ENCODE data around the gene TRAP1. TPM values are rescaled to one million over a fixed set of nuclear protein-coding genes. Genes with fewer than 3 reads are reported as not detected.

Gene TRAP1
- total and polyA plus RNA-seq, 2 experiments from 2014 or later = 62.3 to 80.5 TPM

DNA sequence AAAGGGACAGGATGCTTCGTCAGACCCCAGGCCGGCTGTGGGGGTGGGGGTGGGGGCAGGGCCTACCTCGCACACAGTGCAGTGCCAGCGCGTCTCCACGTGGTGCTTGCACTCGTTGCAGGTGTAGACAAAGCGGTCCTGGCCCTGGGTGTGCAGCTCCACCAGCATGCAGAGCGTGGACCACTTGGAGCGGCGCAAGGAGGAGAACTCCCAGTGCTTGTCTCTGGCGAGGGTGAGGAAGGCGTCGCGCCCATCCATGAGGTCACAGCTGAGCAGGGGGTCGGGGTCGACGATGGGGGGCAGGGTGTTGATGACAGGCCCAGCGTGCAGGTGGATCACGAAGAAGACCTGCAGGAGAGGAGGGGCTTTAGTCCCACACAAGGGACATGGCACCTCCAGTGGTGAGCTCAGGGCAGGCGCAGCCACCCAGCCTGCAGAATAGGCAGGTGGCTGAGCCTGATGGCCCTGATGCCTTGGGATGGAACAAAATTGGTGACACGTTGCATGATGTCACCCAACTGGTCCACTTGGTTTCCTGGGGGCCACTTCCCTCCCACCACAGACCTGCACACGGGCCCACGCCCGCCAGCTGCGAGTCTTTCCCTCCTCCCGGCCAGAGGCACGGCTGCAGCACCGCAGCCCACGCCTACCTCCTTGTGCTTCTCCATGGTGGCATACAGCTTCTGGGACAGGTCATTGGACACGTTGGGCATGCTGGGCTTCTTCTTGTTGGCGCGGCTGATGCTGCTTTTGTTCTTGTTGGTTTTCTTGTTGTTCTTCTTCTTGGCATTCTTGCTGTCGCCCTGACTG lies 14.0 kb upstream of the TRAP1 start:
- Histone ChIP-seq H3K9me3 (ENCODE audit: low read depth) (no peaks in the 10 kb centered on the region), H3K4me1 (ENCODE audit: insufficient read depth) (no peaks in the 10 kb centered on the region), H3K4me3 (no peak overlapping the region), H3K27me3 (no peaks in the 10 kb centered on the region), H2AFZ (no peak overlapping the region), H3K79me2 (peaks cover 6% of the 10 kb centered on the region), H4K20me1 (ENCODE audit: insufficient read depth, poor library complexity, severe bottlenecking) (peaks cover 8% of the 10 kb centered on the region), H3K9me2 (replicated peaks; ENCODE audit: insufficient read depth) (no peaks in the 10 kb centered on the region), H3K27ac (no peak overlapping the region), H3K36me3 (replicated peaks; ENCODE audit: insufficient read depth, low read depth) (no peaks in the 10 kb centered on the region), H3K4me2 (no peak overlapping the region)
- DNase-seq (ENCODE audit: low spot score) = no peak
- TF ChIP-seq, protein P1, sequence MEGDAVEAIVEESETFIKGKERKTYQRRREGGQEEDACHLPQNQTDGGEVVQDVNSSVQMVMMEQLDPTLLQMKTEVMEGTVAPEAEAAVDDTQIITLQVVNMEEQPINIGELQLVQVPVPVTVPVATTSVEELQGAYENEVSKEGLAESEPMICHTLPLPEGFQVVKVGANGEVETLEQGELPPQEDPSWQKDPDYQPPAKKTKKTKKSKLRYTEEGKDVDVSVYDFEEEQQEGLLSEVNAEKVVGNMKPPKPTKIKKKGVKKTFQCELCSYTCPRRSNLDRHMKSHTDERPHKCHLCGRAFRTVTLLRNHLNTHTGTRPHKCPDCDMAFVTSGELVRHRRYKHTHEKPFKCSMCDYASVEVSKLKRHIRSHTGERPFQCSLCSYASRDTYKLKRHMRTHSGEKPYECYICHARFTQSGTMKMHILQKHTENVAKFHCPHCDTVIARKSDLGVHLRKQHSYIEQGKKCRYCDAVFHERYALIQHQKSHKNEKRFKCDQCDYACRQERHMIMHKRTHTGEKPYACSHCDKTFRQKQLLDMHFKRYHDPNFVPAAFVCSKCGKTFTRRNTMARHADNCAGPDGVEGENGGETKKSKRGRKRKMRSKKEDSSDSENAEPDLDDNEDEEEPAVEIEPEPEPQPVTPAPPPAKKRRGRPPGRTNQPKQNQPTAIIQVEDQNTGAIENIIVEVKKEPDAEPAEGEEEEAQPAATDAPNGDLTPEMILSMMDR (IDR thresholded peaks at IDR 0.05; ENCODE audit: poor library complexity) = no peak
- WGBS (ENCODE audit: low lambda C conversion rate, missing lambda C conversion rate) = 96% methylated on average over 26 of the region's 34 CpGs

DNA sequence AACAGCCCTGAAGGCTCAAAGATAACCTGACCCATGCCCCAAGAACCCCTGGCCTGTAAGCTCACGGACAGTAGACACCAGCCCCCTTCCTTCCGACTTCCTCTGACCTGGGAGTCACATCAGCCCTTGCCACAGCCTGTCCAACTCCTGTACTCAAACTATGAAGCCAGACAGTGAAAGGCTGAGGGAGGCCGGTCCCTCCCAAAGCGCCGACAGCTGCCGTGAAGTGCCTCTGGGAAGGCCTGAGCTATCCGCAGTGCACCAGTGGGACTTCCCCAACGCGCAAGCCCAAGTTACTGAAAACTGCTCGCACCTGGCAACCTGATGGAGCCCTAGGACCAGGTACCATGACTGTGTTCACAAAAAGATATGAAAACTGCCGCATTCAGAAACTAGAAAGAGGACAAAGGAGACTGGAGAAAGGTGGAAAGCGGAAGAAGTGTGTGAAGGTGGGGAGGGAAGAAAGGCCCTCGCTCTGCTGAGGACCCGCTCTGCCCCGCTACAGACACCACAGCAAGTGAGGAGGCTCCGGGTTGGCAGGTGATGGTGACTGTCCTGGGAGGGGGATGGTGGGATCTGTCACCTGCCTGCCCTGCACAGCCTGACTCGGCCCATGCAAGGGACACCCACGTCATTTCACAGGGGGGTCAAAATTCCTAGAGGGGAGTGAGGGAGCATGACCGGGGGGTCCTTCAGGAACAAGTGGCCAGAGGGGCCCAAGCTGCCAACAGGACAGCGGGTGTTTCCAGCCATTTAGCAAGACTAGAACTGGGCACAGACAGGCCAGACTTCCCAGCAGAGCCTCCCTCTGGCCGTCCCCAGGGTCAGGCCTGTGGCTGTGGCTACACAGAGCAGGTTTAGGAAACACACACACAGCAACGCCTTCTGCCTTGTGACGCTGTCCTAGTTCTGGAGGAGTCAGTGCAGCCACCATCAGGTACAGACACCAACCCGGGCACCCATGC lies 13.1 kb upstream of the TRAP1 start:
- Histone ChIP-seq H3K9me2 (replicated peaks; ENCODE audit: insufficient read depth) (no peaks in the 10 kb centered on the region), H3K79me2 (peaks cover under 1% of the 10 kb centered on the region), H3K4me1 (ENCODE audit: insufficient read depth) (no peaks in the 10 kb centered on the region), H2AFZ (no peak overlapping the region), H3K4me2 (no peak overlapping the region), H3K9me3 (ENCODE audit: low read depth) (no peaks in the 10 kb centered on the region), H3K36me3 (replicated peaks; ENCODE audit: insufficient read depth, low read depth) (no peaks in the 10 kb centered on the region), H3K4me3 (no peak overlapping the region), H3K27ac (no peak overlapping the region), H4K20me1 (ENCODE audit: insufficient read depth, poor library complexity, severe bottlenecking) (peaks cover 8% of the 10 kb centered on the region), H3K27me3 (no peaks in the 10 kb centered on the region)
- no peak for TF ChIP-seq EZH2phosphoT487 (IDR thresholded peaks at IDR 0.05; ENCODE audit: low read depth, severe bottlenecking, unreplicated experiment)
- TF ChIP-seq, protein P1 (IDR thresholded peaks at IDR 0.05; ENCODE audit: poor library complexity) = no peak
- no peak for TF ChIP-seq EZH2 (IDR thresholded peaks at IDR 0.05; ENCODE audit: borderline replicate concordance)
- DNase-seq (ENCODE audit: low spot score) = no peak
- 98% methylated on average over 24 of the region's 24 CpGs for WGBS (ENCODE audit: low lambda C conversion rate, missing lambda C conversion rate)

DNA sequence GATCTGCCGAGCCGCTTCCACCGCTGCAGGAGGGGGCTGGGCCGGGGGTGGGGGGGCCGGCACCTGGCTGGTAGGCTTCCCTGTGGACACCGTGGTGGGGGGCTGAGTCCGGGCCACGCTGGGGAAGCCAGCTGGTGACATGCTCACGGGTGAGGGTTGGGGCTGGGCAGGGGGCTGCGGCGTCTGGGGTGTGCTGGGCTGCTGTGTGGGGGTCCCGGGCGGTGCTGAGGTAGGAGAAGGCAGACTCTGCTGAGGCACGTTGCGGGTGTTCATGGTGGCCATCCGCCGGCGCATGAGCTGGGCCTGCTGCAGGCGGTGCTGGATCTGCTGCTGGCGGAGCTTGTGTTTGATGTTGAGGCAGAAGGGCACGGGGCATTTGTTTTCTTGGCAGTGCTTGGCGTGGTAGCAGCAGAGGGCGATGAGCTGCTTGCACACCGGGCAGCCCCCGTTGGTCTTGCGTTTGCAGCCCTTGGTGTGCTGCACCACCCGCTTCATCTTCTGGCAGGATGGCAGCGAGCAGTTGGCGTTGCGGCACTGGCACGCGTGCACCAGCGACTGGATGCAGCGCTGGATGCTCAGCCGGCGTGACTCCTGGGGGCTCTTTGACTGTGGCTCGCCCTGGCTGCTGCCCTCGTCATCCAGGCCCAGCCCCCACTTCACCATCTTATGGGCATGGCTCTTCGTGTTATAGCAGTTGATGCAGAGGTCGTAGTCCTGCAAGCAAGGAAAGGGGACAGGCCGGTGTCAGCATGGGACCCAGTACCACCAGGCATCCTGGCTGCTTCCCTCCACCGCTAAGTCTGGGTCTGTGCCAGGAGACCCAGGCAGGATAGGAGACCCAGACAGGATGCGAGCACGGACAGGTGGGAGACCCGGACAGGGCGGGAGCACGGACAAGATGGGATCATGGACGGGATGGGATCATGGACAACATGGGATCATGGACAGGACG lies 12.1 kb upstream of the TRAP1 start:
- WGBS (ENCODE audit: low lambda C conversion rate, missing lambda C conversion rate) = 93% methylated on average over 38 of the region's 49 CpGs
- H3K9me3 ChIP-seq (ENCODE audit: low read depth) = no peaks in the 10 kb centered on the region
- H3K36me3 ChIP-seq (replicated peaks; ENCODE audit: insufficient read depth, low read depth) = no peaks in the 10 kb centered on the region
- DNase-seq (ENCODE audit: low spot score) = no peak
- no peak overlapping the region for H2AFZ ChIP-seq
- no peak overlapping the region for H3K4me3 ChIP-seq
- no peak overlapping the region for H3K4me2 ChIP-seq
- no peaks in the 10 kb centered on the region for H3K79me2 ChIP-seq
- H3K27me3 ChIP-seq = no peaks in the 10 kb centered on the region
- no peaks in the 10 kb centered on the region for H3K4me1 ChIP-seq (ENCODE audit: insufficient read depth)
- H3K9me2 ChIP-seq (replicated peaks; ENCODE audit: insufficient read depth) = no peaks in the 10 kb centered on the region
- no peak overlapping the region for H3K27ac ChIP-seq
- TF ChIP-seq EZH2 (IDR thresholded peaks at IDR 0.05; ENCODE audit: borderline replicate concordance) = no peak
- TF ChIP-seq, protein P1 (IDR thresholded peaks at IDR 0.05; ENCODE audit: poor library complexity) = no peak
- TF ChIP-seq EZH2phosphoT487 (IDR thresholded peaks at IDR 0.05; ENCODE audit: low read depth, severe bottlenecking, unreplicated experiment) = no peak
- peaks cover 8% of the 10 kb centered on the region for H4K20me1 ChIP-seq (ENCODE audit: insufficient read depth, poor library complexity, severe bottlenecking)

Data from hepatocyte (in vitro differentiated cells).